SK-N-SH treated with all-trans-retinoic acid at 6 μM for 48 hours (cell line): ENCODE results near the gene FOXP4.

Source experiments
- GLIS3 ChIP-seq: fragments of 250-450 bp; sonication (Bioruptor Pico); IDR thresholded peaks from 2 replicates; pipeline ENCODE4 v1.5.0; 2020; ENCODE audit warnings: mild to moderate bottlenecking, moderate library complexity
- PATZ1 ChIP-seq: fragments of 250-450 bp; sonication (Bioruptor Pico); IDR thresholded peaks from 2 replicates; pipeline ENCODE4 v1.8.0; 2020; ENCODE audit warnings: mild to moderate bottlenecking, moderate library complexity, borderline replicate concordance
- POU6F1 ChIP-seq: fragments of 250-450 bp; sonication (Bioruptor Pico); IDR thresholded peaks from 2 replicates; pipeline ENCODE4 v1.8.0; 2021; ENCODE audit warnings: low read depth, mild to moderate bottlenecking, moderate library complexity, borderline replicate concordance
- ZFP3 ChIP-seq: fragments of 250-450 bp; sonication (Bioruptor Pico); IDR thresholded peaks from 2 replicates; pipeline ENCODE4 v1.5.0; 2020; ENCODE audit warnings: mild to moderate bottlenecking, moderate library complexity
- ZNF565 ChIP-seq: fragments of 450-650 bp; formaldehyde crosslinking; conservative IDR thresholded peaks from 2 replicates; pipeline ENCODE4 v1.5.0; 2020; ENCODE audit warnings: low read depth, mild to moderate bottlenecking, moderate library complexity
- ZNF8 ChIP-seq: fragments of 450-650 bp; formaldehyde crosslinking; IDR thresholded peaks from 2 replicates; pipeline ENCODE4 v1.5.0; 2020; ENCODE audit warnings: mild to moderate bottlenecking, moderate library complexity

- TF ChIP-seq PATZ1 (CRISPR knock-in tag) (no peak), ZNF565 (no peak), GLIS3 (CRISPR knock-in tag) (no peak), POU6F1 (CRISPR knock-in tag) (no peak), ZFP3 (no peak), ZNF8 (CRISPR knock-in tag) (no peak)
Observed at GRCh38 chr6:41608443-41609151, 62.4 kb downstream of the FOXP4 start.
